ENCODE measurements around the gene AP5Z1. TPM values are rescaled to one million over a fixed set of nuclear protein-coding genes. Genes with fewer than 3 reads are reported as not detected.

The AP5Z1 gene
- polyA plus RNA-seq, 1 donor, result 33.4 TPM

- 50% methylated on average over 2 of the region's 18 CpGs for WGBS (ENCODE audit: insufficient coverage, low lambda C conversion rate)
- no peak for DNase-seq
- H3K4me1 ChIP-seq (ENCODE audit: control insufficient read depth, insufficient read depth, low read length), result peaks cover 56% of the 10 kb centered on the region
- peak overlapping the region; percentile 10 for H3K4me3 ChIP-seq (ENCODE audit: low read length)
- H3K9me3 ChIP-seq (ENCODE audit: control insufficient read depth, low read depth, low read length), result peaks cover 2% of the 10 kb centered on the region
- H3K27ac ChIP-seq (ENCODE audit: low read length), result peak overlapping the region; percentile 94
- H3K27me3 ChIP-seq (ENCODE audit: control insufficient read depth, insufficient read depth, low read length), result no peaks in the 10 kb centered on the region
- peaks cover 47% of the 10 kb centered on the region for H3K36me3 ChIP-seq (ENCODE audit: control insufficient read depth, insufficient read depth, low read length)
These were observed 30.0 kb upstream of the AP5Z1 start for GRCh38 chr7:4745265-4745919.

GRCh38 chr7:4745971-4746919 lies 29.2 kb upstream of the AP5Z1 start:
- DNase-seq, result peak in 1 of 2 donors; percentile 89
- H3K4me3 ChIP-seq (ENCODE audit: low read length), result no peak overlapping the region

GRCh38 chr7:4747013-4747412 lies 28.4 kb upstream of the AP5Z1 start:
- Histone ChIP-seq H3K36me3 (ENCODE audit: control insufficient read depth, insufficient read depth, low read length) (peaks cover 41% of the 10 kb centered on the region), H3K4me1 (ENCODE audit: control insufficient read depth, insufficient read depth, low read length) (peaks cover 52% of the 10 kb centered on the region), H3K27me3 (ENCODE audit: control insufficient read depth, insufficient read depth, low read length) (no peaks in the 10 kb centered on the region), H3K9me3 (ENCODE audit: control insufficient read depth, low read depth, low read length) (peaks cover 2% of the 10 kb centered on the region), H3K27ac (ENCODE audit: low read length) (peak overlapping the region; percentile 94), H3K4me3 (ENCODE audit: low read length) (no peak overlapping the region)
- no CpG with 5 or more reads among the region's 22 CpGs for WGBS (ENCODE audit: insufficient coverage, low lambda C conversion rate)
- no peak for DNase-seq

More at GRCh38 chr7:4745971-4746919, 29.2 kb upstream of the AP5Z1 start:
- H3K27me3 ChIP-seq (ENCODE audit: control insufficient read depth, insufficient read depth, low read length), result no peaks in the 10 kb centered on the region
- H3K36me3 ChIP-seq (ENCODE audit: control insufficient read depth, insufficient read depth, low read length), result peaks cover 44% of the 10 kb centered on the region
- peaks cover 2% of the 10 kb centered on the region for H3K9me3 ChIP-seq (ENCODE audit: control insufficient read depth, low read depth, low read length)
- WGBS (ENCODE audit: insufficient coverage, low lambda C conversion rate), result no CpG with 5 or more reads among the region's 12 CpGs
- peak overlapping the region; percentile 94 for H3K27ac ChIP-seq (ENCODE audit: low read length)
- peaks cover 56% of the 10 kb centered on the region for H3K4me1 ChIP-seq (ENCODE audit: control insufficient read depth, insufficient read depth, low read length)

DNA sequence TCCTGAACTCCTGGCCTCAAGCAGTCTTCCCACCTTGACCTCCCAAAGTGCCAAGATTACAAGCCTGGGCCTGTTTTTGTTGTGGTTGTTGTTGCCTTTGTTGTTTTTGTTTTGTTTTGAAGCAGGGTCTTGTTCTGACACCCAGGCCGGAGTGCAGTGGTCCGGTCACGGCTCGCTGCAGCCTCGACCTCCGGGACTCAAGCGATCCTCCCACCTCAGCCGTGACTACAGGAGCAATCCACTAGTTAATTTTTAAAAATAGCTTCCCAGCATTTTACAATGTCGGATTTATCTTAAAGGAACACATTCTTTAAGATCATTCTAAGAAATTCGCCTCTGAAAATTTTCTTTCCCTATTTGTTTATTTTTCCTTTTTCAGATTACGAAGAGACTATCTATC lies 27.7 kb upstream of the AP5Z1 start:
- Histone ChIP-seq H3K27me3 (ENCODE audit: control insufficient read depth, insufficient read depth, low read length) (no peaks in the 10 kb centered on the region), H3K9me3 (ENCODE audit: control insufficient read depth, low read depth, low read length) (peaks cover 2% of the 10 kb centered on the region), H3K27ac (ENCODE audit: low read length) (peak overlapping the region; percentile 94), H3K36me3 (ENCODE audit: control insufficient read depth, insufficient read depth, low read length) (peaks cover 40% of the 10 kb centered on the region), H3K4me3 (ENCODE audit: low read length) (no peak overlapping the region), H3K4me1 (ENCODE audit: control insufficient read depth, insufficient read depth, low read length) (peaks cover 51% of the 10 kb centered on the region)
- WGBS (ENCODE audit: insufficient coverage, low lambda C conversion rate), result 21% methylated on average over 2 of the region's 11 CpGs
- peak in 1 of 2 donors; percentile 52 for DNase-seq

DNA sequence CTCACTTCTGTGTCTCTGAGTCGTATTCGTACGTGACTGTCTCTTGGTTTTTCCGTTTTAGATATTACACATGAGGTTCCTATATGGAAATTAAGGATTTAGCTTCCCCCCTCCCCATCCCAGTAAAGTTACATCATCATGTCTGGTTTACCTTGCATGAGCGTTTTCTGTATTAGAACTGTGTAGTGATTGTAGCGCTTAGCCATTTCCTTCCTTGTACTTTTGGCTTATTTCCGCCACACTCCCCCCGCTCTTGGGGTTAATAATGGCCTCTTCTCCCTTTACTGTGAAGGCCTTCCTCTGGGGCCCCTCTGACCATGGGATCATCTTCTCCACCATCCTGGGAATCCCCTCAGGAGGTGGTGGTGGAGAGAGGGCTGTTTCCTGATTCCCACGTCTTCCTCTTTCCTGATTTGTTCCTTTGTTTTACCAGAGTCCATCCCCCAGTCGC lies 27.2 kb upstream of the AP5Z1 start:
- peaks cover 42% of the 10 kb centered on the region for H3K36me3 ChIP-seq (ENCODE audit: control insufficient read depth, insufficient read depth, low read length)
- DNase-seq, result no peak

GRCh38 chr7:4749363-4749762 lies 26.1 kb upstream of the AP5Z1 start:
- Histone ChIP-seq H3K4me3 (ENCODE audit: low read length) (no peak overlapping the region), H3K27me3 (ENCODE audit: control insufficient read depth, insufficient read depth, low read length) (no peaks in the 10 kb centered on the region), H3K36me3 (ENCODE audit: control insufficient read depth, insufficient read depth, low read length) (peaks cover 46% of the 10 kb centered on the region), H3K4me1 (ENCODE audit: control insufficient read depth, insufficient read depth, low read length) (peaks cover 42% of the 10 kb centered on the region), H3K9me3 (ENCODE audit: control insufficient read depth, low read depth, low read length) (no peaks in the 10 kb centered on the region), H3K27ac (ENCODE audit: low read length) (no peak overlapping the region)
- no peak for DNase-seq
- WGBS (ENCODE audit: insufficient coverage, low lambda C conversion rate), result no CpG with 5 or more reads among the region's 14 CpGs

More for the DNA sequence above, 27.2 kb upstream of the AP5Z1 start:
- Histone ChIP-seq H3K9me3 (ENCODE audit: control insufficient read depth, low read depth, low read length) (peaks cover 2% of the 10 kb centered on the region), H3K4me3 (ENCODE audit: low read length) (no peak overlapping the region), H3K27me3 (ENCODE audit: control insufficient read depth, insufficient read depth, low read length) (no peaks in the 10 kb centered on the region), H3K27ac (ENCODE audit: low read length) (peak overlapping the region; percentile 94), H3K4me1 (ENCODE audit: control insufficient read depth, insufficient read depth, low read length) (peaks cover 50% of the 10 kb centered on the region)
- 60% methylated on average over 2 of the region's 10 CpGs for WGBS (ENCODE audit: insufficient coverage, low lambda C conversion rate)

DNA sequence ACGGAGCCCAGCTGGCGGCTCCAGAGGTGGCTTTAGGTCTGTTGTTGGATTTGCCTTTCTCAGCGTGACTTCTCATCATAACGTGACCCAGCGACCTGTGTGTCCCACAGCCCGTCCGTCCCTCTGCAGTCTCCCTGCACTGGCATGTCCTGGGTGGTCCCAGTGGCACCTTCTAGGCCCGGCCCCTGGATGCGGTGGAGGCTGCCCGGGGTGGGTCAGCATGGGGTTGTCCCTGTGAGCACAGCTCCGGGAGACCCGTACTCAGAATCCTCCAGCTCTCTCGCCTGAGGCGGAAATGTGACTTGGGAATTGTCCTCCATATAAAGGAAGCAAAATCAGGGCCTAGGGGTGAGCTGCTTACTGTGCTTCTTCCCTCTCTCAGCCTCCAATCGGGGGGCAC lies 25.6 kb upstream of the AP5Z1 start:
- peaks cover 51% of the 10 kb centered on the region for H3K36me3 ChIP-seq (ENCODE audit: control insufficient read depth, insufficient read depth, low read length)
- no peak for DNase-seq
- no CpG with 5 or more reads among the region's 15 CpGs for WGBS (ENCODE audit: insufficient coverage, low lambda C conversion rate)
- H3K4me3 ChIP-seq (ENCODE audit: low read length), result no peak overlapping the region
- H3K27ac ChIP-seq (ENCODE audit: low read length), result no peak overlapping the region
- H3K4me1 ChIP-seq (ENCODE audit: control insufficient read depth, insufficient read depth, low read length), result peaks cover 38% of the 10 kb centered on the region
- H3K9me3 ChIP-seq (ENCODE audit: control insufficient read depth, low read depth, low read length), result no peaks in the 10 kb centered on the region
- H3K27me3 ChIP-seq (ENCODE audit: control insufficient read depth, insufficient read depth, low read length), result no peaks in the 10 kb centered on the region

DNA sequence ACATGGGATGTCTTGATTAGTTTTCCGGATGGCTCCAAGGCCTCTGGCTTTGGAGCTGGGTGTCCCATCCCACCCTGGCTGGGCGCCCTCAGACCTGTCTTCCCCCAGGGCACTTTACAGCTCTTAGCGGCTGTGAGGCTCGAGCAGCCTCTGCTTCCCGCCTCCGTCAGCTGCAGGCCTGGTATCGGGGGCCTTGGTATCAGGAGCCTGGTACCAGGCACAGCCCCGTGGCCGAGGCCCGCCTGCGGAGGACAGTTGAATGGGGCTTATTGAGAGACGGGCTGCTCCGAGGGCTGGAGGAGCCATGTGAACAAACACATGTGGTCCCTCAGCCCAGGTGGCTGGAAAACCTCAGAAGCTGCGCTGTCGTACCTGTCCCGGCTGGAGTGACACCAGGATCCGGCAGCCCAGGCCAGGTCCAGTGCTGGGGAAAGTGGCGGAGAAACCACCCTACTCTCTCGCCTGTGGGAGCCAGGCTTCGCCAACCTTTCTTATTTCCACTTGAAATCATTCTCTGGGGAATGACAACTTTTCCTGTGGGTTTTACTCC lies 23.9 kb upstream of the AP5Z1 start:
- Histone ChIP-seq H3K27me3 (ENCODE audit: control insufficient read depth, insufficient read depth, low read length) (no peaks in the 10 kb centered on the region), H3K4me3 (ENCODE audit: low read length) (no peak overlapping the region), H3K4me1 (ENCODE audit: control insufficient read depth, insufficient read depth, low read length) (peaks cover 27% of the 10 kb centered on the region), H3K27ac (ENCODE audit: low read length) (no peak overlapping the region), H3K36me3 (ENCODE audit: control insufficient read depth, insufficient read depth, low read length) (peaks cover 67% of the 10 kb centered on the region), H3K9me3 (ENCODE audit: control insufficient read depth, low read depth, low read length) (no peaks in the 10 kb centered on the region)
- WGBS (ENCODE audit: insufficient coverage, low lambda C conversion rate), result no CpG with 5 or more reads among the region's 20 CpGs
- no peak for DNase-seq

DNA sequence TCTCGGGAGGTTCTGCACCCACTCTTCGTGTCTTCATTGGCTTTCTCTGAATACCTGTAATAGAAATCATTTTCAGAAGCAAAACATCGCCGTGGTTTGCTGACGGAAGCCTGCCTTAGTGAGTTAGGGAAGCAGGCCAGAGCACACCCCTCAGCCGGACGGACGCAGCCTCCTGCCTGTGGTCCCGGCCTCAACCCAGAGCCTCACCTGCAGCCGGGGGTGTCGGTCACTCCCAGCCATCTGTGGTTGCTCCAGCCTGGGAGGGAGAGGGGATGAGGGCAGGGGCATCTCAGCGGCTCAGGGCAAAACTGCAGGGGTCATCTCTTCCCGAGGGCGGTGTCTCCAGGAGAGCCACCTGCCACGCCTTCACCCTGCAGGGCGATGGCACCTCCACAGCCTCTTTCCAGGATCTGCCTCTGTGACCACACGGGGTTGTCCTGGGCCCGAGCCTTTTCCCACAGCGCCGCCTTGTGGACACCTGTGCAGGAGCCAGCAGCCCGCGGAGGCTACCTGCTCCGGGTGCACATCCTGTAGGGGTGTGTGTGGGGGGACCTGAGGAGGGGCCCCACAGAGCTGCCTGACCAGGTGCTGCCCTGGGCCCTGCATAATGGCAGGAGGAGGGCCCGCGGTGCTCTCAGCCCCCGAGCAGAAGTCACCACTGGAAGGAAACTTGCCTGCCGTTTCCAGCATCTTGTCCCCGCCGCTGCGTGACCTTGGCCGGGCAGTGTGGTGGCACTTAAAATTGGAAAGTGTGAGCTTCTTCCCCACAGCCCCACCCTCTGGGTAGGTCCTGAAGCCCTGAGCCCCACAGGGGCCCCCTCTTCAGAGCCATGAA lies 21.6 kb upstream of the AP5Z1 start:
- Histone ChIP-seq H3K9me3 (ENCODE audit: control insufficient read depth, low read depth, low read length) (no peaks in the 10 kb centered on the region), H3K27ac (ENCODE audit: low read length) (no peak overlapping the region)

More for the DNA sequence above, 21.6 kb upstream of the AP5Z1 start:
- H3K4me3 ChIP-seq (ENCODE audit: low read length), result no peak overlapping the region
- peaks cover 3% of the 10 kb centered on the region for H3K4me1 ChIP-seq (ENCODE audit: control insufficient read depth, insufficient read depth, low read length)
- WGBS (ENCODE audit: insufficient coverage, low lambda C conversion rate), result no CpG with 5 or more reads among the region's 31 CpGs
- no peaks in the 10 kb centered on the region for H3K27me3 ChIP-seq (ENCODE audit: control insufficient read depth, insufficient read depth, low read length)
- peak; percentile 54 to 65 for DNase-seq
- H3K36me3 ChIP-seq (ENCODE audit: control insufficient read depth, insufficient read depth, low read length), result peaks cover 77% of the 10 kb centered on the region

Measured in large intestine (tissue), 3 donors.